ENCODE data around the gene ANKMY1. TPM values are rescaled to one million over a fixed set of nuclear protein-coding genes. Genes with fewer than 3 reads are reported as not detected.

Gene ANKMY1
- total and polyA plus RNA-seq, 4 donors = 9.3 to 34.8 (median 14.8) TPM

DNA sequence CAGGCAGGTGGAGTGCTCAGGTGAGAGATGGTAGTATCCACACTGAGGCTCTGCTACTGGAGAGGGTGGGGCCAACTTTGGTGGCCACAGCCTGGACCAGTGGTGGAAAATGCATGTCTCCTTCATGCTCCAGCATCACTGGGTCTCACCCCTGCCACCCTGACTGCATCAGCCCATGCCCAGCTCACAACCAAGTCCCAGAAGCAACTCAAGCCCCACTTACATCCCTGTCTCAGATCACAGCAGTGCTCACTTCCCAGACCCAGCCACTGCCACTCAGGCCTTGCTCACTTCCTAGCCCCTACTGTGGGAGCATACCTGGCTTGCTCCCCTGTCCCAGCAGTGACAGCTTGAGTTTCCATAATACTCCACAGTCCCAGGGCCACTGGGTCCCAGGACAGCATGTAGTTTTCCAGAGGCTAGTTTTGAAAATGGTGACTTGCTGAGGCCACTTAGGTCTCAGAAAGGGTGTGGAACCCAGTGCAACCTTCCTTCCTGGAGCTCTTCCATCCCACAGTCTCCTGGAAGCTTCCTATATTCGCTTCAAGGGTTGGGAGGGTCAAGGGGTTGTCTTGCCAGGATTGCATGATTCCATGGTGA, 63.5 kb downstream of the ANKMY1 start:
- peaks cover 0 to 9% (median 2%) of the 10 kb centered on the region in 4 donors for H3K9me3 ChIP-seq (ENCODE audit: control insufficient read depth in 4 of 4, insufficient read depth in 3 of 4, low read length in 3 of 4)
- no peak overlapping the region for H3K27ac ChIP-seq (ENCODE audit: low read depth in 1 of 2, low read length in 1 of 2)
- H3K27me3 ChIP-seq (ENCODE audit: control insufficient read depth in 3 of 3, insufficient read depth in 3 of 3, low read length in 2 of 3) = no peaks in the 10 kb centered on the region
- H3K4me3 ChIP-seq = no peak overlapping the region
- H3K9ac ChIP-seq (ENCODE audit: insufficient read depth in 1 of 2, low read length in 2 of 2) = no peak overlapping the region
- no peaks in the 10 kb centered on the region for H3K4me1 ChIP-seq (ENCODE audit: control insufficient read depth in 5 of 5, insufficient read depth in 5 of 5, low read length in 5 of 5)
- 95% methylated on average over 1 of the region's 1 CpG for WGBS, 2 donors
- no peak for ATAC-seq (ENCODE audit: insufficient read depth, low FRiP score)
- no peak for DNase-seq
- peaks cover 0 to 13% (median 2%) of the 10 kb centered on the region in 4 donors for H3K36me3 ChIP-seq (ENCODE audit: control insufficient read depth in 4 of 4, insufficient read depth in 4 of 4, low read length in 4 of 4)
- TF ChIP-seq, protein P1, sequence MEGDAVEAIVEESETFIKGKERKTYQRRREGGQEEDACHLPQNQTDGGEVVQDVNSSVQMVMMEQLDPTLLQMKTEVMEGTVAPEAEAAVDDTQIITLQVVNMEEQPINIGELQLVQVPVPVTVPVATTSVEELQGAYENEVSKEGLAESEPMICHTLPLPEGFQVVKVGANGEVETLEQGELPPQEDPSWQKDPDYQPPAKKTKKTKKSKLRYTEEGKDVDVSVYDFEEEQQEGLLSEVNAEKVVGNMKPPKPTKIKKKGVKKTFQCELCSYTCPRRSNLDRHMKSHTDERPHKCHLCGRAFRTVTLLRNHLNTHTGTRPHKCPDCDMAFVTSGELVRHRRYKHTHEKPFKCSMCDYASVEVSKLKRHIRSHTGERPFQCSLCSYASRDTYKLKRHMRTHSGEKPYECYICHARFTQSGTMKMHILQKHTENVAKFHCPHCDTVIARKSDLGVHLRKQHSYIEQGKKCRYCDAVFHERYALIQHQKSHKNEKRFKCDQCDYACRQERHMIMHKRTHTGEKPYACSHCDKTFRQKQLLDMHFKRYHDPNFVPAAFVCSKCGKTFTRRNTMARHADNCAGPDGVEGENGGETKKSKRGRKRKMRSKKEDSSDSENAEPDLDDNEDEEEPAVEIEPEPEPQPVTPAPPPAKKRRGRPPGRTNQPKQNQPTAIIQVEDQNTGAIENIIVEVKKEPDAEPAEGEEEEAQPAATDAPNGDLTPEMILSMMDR (IDR thresholded peaks at IDR 0.05; ENCODE audit: control extremely low read depth, extremely low read depth) = no peak

DNA sequence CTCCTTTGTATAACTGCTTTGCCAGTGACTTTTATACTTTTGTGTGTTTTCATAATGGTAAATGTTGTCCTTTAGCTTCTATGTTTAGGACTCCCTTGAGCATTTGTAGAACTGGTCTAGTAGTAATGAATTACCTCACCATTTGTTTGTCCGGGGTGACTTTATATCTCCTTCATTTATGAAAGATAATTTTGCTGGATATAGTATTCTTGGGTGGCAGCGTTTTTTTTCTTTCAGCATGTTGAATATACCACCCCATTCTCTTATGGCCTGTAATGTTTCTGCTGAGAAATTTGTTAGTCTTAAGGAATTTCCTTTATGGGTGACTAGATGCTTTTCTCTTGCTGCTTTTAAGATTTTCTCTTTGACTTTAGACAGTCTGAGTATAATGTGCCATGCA, 66.3 kb downstream of the ANKMY1 start:
- Histone ChIP-seq H3K27ac (ENCODE audit: low read depth in 1 of 2, low read length in 1 of 2) (no peak overlapping the region), H3K9me3 (ENCODE audit: control insufficient read depth in 4 of 4, insufficient read depth in 3 of 4, low read length in 3 of 4) (peaks cover 0 to 9% (median 2%) of the 10 kb centered on the region in 4 donors), H3K27me3 (ENCODE audit: control insufficient read depth in 3 of 3, insufficient read depth in 3 of 3, low read length in 2 of 3) (no peaks in the 10 kb centered on the region), H3K4me1 (ENCODE audit: control insufficient read depth in 5 of 5, insufficient read depth in 5 of 5, low read length in 5 of 5) (no peaks in the 10 kb centered on the region), H3K36me3 (ENCODE audit: control insufficient read depth in 4 of 4, insufficient read depth in 4 of 4, low read length in 4 of 4) (peaks cover 0 to 4% (median under 1%) of the 10 kb centered on the region in 4 donors), H3K9ac (ENCODE audit: insufficient read depth in 1 of 2, low read length in 2 of 2) (no peak overlapping the region), H3K4me3 (no peak overlapping the region)
- ATAC-seq (ENCODE audit: insufficient read depth, low FRiP score) = no peak
- WGBS, 2 donors = 75 to 85% methylated on average over 2 of the region's 2 CpGs
- no peak for DNase-seq
- TF ChIP-seq, protein P1 (IDR thresholded peaks at IDR 0.05; ENCODE audit: control extremely low read depth, extremely low read depth) = no peak

DNA sequence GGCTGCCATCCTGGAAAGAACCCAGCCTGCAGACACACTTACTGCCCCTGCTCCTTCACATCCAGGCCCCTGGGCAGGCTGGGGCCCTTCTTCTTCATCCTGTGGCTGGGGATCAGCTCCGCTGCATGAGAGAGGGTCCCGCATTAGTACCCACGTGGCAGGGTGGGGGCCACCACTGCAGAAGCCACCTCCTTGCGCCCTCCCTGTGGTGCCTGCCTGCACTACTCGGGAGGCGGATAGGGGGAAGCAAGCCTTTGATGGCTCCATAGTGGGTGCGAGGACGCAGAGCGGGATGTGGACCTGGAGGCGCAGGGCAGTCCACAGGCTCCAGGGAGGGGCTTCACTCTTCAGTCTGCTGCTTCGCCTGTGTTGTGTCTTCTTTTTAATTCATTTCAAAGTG, 75.6 kb downstream of the ANKMY1 start:
- Histone ChIP-seq H3K4me1 (ENCODE audit: control insufficient read depth in 5 of 5, insufficient read depth in 5 of 5, low read length in 5 of 5) (peaks cover 0 to 2% (median 0%) of the 10 kb centered on the region in 5 donors), H3K36me3 (ENCODE audit: control insufficient read depth in 4 of 4, insufficient read depth in 4 of 4, low read length in 4 of 4) (no peaks in the 10 kb centered on the region), H3K27ac (ENCODE audit: low read depth in 1 of 2, low read length in 1 of 2) (no peak overlapping the region), H3K9ac (ENCODE audit: insufficient read depth in 1 of 2, low read length in 2 of 2) (no peak overlapping the region), H3K4me3 (no peak overlapping the region), H3K9me3 (ENCODE audit: control insufficient read depth in 4 of 4, insufficient read depth in 3 of 4, low read length in 3 of 4) (peaks cover 0 to 4% (median 0%) of the 10 kb centered on the region in 4 donors), H3K27me3 (ENCODE audit: control insufficient read depth in 3 of 3, insufficient read depth in 3 of 3, low read length in 2 of 3) (no peaks in the 10 kb centered on the region)
- DNase-seq (no peak), ATAC-seq (ENCODE audit: insufficient read depth, low FRiP score) (no peak)
- TF ChIP-seq, protein P1 (IDR thresholded peaks at IDR 0.05; ENCODE audit: control extremely low read depth, extremely low read depth) = no peak
- 89 to 92% methylated on average over 11 of the region's 11 CpGs for WGBS, 2 donors

DNA sequence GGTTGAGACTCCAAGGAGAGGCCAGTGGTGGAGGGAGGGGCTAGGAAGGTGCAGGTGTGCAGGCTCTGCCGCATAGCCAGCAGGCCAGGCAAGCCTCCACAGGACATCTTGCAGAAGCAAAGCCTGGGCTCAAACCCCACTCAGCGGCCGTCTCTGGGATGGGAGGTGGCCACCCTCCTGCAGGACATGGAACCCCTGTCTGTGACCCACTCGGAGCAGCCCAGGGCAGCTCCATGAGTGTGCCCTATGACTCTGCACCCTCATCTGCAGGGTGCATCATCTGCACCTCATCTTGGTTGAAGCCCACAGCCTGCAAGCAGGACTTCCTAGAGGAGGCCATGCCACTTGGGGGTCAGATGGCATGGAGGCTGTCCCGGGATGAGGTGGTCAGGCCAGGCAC, 76.1 kb downstream of the ANKMY1 start:
- DNase-seq = no peak
- Histone ChIP-seq H3K4me1 (ENCODE audit: control insufficient read depth in 5 of 5, insufficient read depth in 5 of 5, low read length in 5 of 5) (peaks cover 0 to 2% (median 0%) of the 10 kb centered on the region in 5 donors), H3K9ac (ENCODE audit: insufficient read depth in 1 of 2, low read length in 2 of 2) (no peak overlapping the region), H3K27me3 (ENCODE audit: control insufficient read depth in 3 of 3, insufficient read depth in 3 of 3, low read length in 2 of 3) (no peaks in the 10 kb centered on the region), H3K9me3 (ENCODE audit: control insufficient read depth in 4 of 4, insufficient read depth in 3 of 4, low read length in 3 of 4) (peaks cover 0 to 4% (median 0%) of the 10 kb centered on the region in 4 donors), H3K4me3 (no peak overlapping the region), H3K27ac (ENCODE audit: low read depth in 1 of 2, low read length in 1 of 2) (no peak overlapping the region), H3K36me3 (ENCODE audit: control insufficient read depth in 4 of 4, insufficient read depth in 4 of 4, low read length in 4 of 4) (no peaks in the 10 kb centered on the region)
- 90 to 94% methylated on average over 5 of the region's 5 CpGs for WGBS, 2 donors
- TF ChIP-seq, protein P1 (IDR thresholded peaks at IDR 0.05; ENCODE audit: control extremely low read depth, extremely low read depth) = no peak
- ATAC-seq (ENCODE audit: insufficient read depth, low FRiP score) = no peak
